GM12891 (cell line): ENCODE measurements around the gene EVA1B.

Experiments used
- POLR2A ChIP-seq: IDR thresholded peaks from 2 replicates; pipeline ENCODE4 v1.6.1; 2011; ENCODE audit warnings: low read depth, low read length, control low read depth
- POLR2AphosphoS5 ChIP-seq: IDR thresholded peaks from 2 replicates; pipeline ENCODE4 v1.6.1; 2011; ENCODE audit warnings: low read depth, low read length, control low read depth
- SPI1 ChIP-seq: IDR thresholded peaks from 2 replicates; pipeline ENCODE4 v1.6.1; 2011; ENCODE audit warnings: low read depth, low read length, control low read depth

DNA sequence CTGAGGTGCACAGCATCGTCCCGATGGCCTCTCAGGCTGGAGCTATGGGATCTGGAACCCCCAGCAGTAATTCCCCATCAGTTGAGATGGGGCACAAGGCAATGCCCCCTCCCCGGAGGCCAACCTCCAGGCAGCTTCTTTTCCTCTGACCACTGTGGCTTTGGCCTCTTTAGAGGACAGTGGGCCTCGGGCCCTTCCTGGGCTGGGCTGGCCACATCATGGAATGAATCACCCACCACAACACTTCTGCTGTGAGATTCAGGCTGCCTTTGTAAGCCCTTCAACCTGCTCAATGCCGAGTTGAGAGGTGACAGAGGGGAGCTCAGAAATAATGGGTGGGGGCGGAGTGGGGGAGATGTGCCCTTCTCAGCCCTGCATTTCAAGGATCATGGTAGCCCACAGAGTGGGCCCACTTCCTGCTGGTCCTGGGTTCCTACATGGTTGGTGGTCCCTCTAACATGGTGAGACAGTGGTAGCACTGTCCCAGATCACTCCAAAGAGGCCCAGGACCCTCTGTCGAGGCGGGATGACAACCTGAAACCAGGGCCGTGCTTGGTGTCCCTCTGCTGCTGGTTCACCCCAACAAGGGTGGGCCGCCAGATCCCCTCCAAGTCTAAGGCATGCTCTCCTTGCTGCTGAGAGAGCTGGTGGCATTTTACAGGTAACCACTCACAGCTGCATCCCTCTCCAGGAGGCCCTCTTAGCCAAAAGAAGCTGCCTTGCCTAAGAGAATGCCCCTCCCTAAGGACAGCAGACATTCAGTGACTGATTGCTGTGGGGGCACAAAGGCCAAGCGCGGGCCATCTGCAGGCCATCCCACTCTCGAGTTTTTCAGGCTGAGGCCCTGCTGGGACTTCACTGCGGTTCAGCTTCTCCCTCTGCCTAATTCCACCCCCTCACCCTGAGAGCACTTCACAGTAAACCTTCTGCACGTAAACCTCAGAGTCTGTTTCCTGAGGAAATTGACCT, 29.7 kb upstream of the EVA1B start:
- TF ChIP-seq POLR2A (no peak), POLR2AphosphoS5 (no peak), SPI1 (no peak)
